ENCODE measurements around the gene CNTN4. TPM values are rescaled to one million over a fixed set of nuclear protein-coding genes. Genes with fewer than 3 reads are reported as not detected.

Gene CNTN4
- total RNA-seq, 1 experiment from 2014 or later: 1.6 TPM

GRCh38 chr3:2568929-2569328 is 470.3 kb downstream of the CNTN4 start:
- no peaks in the 10 kb centered on the region for H3K36me3 Mint-ChIP-seq (ENCODE audit: insufficient read depth in 1 of 3, low read depth in 3 of 3)
- Histone ChIP-seq H4K91ac (ENCODE audit: insufficient read length, low read depth, low read length) (no peak overlapping the region), H2AFZ (ENCODE audit: low read length) (no peak overlapping the region), H3K56ac (ENCODE audit: insufficient read length, low read depth, low read length) (no peak overlapping the region), H2BK12ac (ENCODE audit: insufficient read length, low read depth, low read length) (no peak overlapping the region), H3K4me2 (ENCODE audit: insufficient read depth, insufficient read length, low read length) (no peak overlapping the region), H4K8ac (replicated peaks; ENCODE audit: insufficient read length, low read depth, low read length) (no peak overlapping the region), H2BK120ac (ENCODE audit: low read depth, low read length, poor library complexity, severe bottlenecking) (no peak overlapping the region), H3K23ac (ENCODE audit: insufficient read length, low read depth, low read length) (no peak overlapping the region), H3K14ac (ENCODE audit: insufficient read depth, low read length) (no peak overlapping the region), H3K27me3 (ENCODE audit: insufficient read depth, low read length) (no peaks in the 10 kb centered on the region), H2AK5ac (ENCODE audit: insufficient read length, low read length) (no peak overlapping the region), H3K23me2 (ENCODE audit: insufficient read length, low read depth, low read length, poor library complexity, severe bottlenecking) (no peaks in the 10 kb centered on the region), H3K4ac (ENCODE audit: low read depth, low read length) (no peak overlapping the region), H3K4me1 (ENCODE audit: insufficient read depth, low read length) (no peaks in the 10 kb centered on the region), H3K18ac (ENCODE audit: insufficient read length, low read depth, low read length) (no peak overlapping the region), H3K79me2 (ENCODE audit: insufficient read depth, low read length) (no peaks in the 10 kb centered on the region), H4K20me1 (ENCODE audit: control insufficient read depth, insufficient read depth, insufficient read length) (no peaks in the 10 kb centered on the region), H3T11ph (ENCODE audit: low read length) (no peak overlapping the region), H3K79me1 (ENCODE audit: insufficient read depth, low read depth, low read length, poor library complexity, severe bottlenecking) (no peaks in the 10 kb centered on the region), H2BK5ac (ENCODE audit: insufficient read length, low read length) (no peak overlapping the region), H2BK20ac (ENCODE audit: low read depth, low read length, poor library complexity, severe bottlenecking) (no peak overlapping the region), H4K5ac (ENCODE audit: insufficient read length, low read depth, low read length) (no peak overlapping the region), H3K27ac (ENCODE audit: insufficient read length, low read depth, low read length) (no peak overlapping the region), H2BK15ac (ENCODE audit: low read depth, low read length) (no peak overlapping the region), H3K9me3 (ENCODE audit: control insufficient read depth, low read depth, low read length) (no peaks in the 10 kb centered on the region), H3K9ac (ENCODE audit: extremely low read depth, insufficient read length, low read length) (no peak overlapping the region)
- no peak overlapping the region for H3K4me3 Mint-ChIP-seq
- no peak overlapping the region for H3K27ac Mint-ChIP-seq
- no CpG with 5 or more reads among the region's 7 CpGs for WGBS (ENCODE audit: extremely low coverage, insufficient read length, low lambda C conversion rate)
- no peak for DNase-seq
- no peaks in the 10 kb centered on the region for H3K9me3 Mint-ChIP-seq
- no peaks in the 10 kb centered on the region for H3K4me1 Mint-ChIP-seq
- H3K27me3 Mint-ChIP-seq (ENCODE audit: low read depth): peaks cover 2% of the 10 kb centered on the region; the same call in 1 of the 2 replicates
- TF ChIP-seq CTCF (conservative IDR thresholded peaks at IDR 0.05): no peak

All from H9 (cell line).